Measurements from ENCODE around the gene KCNIP3.

Gene KCNIP3

DNA sequence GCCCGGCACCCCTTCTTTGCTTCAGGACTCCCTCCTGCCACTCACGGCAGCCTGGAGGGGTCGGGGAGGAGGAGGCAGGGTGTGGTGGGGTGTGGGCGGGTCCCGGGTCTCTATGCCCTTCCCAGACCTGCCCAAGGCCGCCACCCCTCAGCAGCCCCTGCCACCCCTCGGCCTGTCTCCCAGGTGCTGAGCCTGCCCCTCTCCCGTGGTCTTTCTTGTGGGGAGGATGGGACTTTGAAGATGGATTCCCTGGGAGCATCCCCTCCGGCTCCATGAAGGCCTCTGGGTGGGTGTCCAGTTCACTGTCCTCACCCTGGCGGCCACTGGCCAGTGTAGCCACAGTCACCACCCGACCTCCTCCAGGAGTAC is 23.2 kb downstream of the KCNIP3 start:
- no peak for DNase-seq
- in situ Hi-C loops (cut with HindIII; ENCODE audit: low pct_ligation_motif_present, low pct_unique_long_range_greater_than_20kb, low sequenced_read_pairs) = no loop called here

DNA sequence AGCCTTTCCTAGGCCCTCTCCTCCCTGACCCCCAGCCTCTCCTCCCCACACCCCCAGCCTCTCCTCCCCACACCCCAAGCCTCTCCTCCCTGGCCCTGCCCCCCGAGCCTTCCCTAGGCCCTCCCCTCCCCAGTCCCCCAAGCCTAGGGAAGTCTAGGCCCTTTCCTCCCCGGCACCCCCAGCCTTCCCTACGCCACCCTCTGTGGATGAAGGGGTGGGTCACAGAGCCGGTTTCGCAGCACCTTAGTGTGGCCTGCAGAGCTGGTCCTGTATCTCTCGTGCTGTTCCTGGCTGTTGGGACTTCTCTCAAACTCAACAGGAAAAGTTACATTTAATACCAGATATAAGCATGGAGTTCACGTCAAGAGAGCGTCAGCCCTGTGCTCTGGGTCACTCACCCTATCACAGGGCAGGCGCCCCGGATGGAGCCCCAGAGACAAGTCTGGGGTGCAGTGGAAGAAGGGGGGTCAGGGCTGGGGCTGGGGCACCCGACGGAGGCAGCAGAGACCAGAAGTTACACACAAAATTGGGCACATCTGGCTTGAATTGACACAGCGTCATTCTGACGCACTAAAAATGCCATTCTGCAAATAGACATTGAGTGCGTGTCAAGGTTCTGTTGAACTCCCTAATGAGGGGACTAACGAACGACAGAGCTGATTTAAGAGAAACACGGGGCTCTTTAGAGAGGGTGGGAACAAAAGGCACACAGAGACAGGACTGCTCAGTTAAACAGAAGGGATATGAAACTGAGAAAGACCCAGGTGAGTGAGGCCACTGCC is 24.0 kb downstream of the KCNIP3 start:
- DNase-seq = no peak
- in situ Hi-C loops (cut with HindIII; ENCODE audit: low pct_ligation_motif_present, low pct_unique_long_range_greater_than_20kb, low sequenced_read_pairs) = no loop called here

DNA sequence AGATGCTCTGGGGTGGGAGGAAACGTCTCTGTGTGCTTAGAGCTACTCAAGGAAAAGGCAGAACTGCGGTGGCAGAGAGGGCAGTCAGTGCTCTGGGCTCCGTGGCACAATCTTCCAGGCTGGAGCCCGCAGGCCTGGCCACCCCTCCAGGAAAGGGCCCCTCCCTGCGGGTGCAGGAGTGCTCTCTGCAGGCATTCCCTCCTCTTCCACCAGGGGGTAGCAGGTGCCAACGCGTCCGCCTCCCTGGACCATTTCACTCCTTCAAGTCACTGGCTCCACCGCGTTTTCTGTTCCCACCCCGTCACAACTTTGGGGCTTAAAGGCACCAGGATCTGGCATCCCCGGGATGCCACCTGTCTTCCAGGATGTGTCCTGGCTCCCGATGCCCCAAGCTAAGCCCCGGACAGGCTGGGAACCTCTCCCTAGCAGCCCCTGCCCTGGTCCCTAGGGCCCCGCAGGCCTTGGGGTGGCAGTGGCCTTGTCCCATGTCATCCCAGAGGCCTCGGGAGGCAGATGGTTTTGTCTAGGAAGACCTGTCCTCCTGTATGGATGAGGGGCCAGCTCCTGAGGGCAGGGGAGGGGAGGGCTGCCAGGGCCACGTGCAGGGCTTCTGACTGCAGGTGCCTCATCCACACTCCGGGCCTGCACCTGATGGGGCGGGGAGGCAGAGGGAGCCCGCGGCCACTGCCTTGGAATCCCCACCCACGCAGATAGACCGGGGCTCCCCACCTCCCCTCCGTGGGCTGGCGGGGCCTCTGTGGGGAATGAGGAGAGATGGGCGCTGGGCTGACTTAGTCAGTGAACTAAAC is 26.4 kb downstream of the KCNIP3 start:
- peak; percentile 63 for DNase-seq
- in situ Hi-C loops (cut with HindIII; ENCODE audit: low pct_ligation_motif_present, low pct_unique_long_range_greater_than_20kb, low sequenced_read_pairs) = no loop called here

DNA sequence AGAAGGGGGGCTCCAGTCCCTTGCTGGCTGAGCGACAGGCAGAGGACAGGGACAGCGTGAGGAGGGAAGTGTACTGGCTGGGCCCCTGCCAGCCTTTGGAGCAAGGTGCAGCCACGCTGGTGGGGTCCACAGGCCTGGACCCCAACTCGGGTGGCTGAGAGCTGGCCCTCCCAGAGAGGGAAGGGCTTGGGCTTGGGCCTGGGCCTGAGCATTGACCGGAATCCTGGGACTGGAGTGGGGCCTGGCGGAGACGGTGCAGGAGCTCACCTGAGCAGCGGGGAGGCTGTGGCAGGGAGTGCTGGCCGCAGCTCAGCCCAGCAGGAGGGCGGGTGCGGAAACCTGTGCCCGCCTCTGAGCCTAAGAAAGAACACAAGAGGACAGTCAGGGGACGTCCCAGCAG is 27.9 kb downstream of the KCNIP3 start:
- in situ Hi-C loops (cut with HindIII; ENCODE audit: low pct_ligation_motif_present, low pct_unique_long_range_greater_than_20kb, low sequenced_read_pairs) = no loop called here
- no peak for DNase-seq

DNA sequence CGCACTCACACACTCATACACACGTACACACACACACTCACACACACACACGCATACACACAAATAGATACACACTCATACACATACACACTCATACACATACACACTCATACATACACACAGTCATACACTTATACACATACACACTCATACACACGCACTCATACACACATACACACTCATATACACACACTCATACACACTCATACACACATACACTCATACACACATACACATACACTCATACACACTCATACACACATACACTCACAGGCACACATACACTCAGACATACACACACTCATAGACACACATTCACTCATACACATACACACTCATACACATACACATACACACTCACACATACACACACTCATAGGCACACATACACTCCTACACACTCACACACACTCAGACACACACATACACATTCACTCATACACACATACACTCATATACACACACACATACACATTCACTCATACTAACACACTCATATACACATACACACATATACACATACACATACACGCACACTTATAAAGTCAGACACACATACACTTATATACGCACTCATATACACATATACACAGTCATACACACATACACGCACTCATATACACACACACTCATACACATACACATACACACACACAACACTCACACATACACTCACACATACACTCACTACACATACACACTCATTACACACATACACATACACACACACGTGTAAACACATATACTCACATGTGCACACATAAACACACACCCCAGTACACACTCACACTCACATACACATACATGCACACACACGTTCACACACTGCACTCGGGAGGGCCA is 28.7 kb downstream of the KCNIP3 start:
- no peak for DNase-seq
- in situ Hi-C loops (cut with HindIII; ENCODE audit: low pct_ligation_motif_present, low pct_unique_long_range_greater_than_20kb, low sequenced_read_pairs) = no loop called here

DNA sequence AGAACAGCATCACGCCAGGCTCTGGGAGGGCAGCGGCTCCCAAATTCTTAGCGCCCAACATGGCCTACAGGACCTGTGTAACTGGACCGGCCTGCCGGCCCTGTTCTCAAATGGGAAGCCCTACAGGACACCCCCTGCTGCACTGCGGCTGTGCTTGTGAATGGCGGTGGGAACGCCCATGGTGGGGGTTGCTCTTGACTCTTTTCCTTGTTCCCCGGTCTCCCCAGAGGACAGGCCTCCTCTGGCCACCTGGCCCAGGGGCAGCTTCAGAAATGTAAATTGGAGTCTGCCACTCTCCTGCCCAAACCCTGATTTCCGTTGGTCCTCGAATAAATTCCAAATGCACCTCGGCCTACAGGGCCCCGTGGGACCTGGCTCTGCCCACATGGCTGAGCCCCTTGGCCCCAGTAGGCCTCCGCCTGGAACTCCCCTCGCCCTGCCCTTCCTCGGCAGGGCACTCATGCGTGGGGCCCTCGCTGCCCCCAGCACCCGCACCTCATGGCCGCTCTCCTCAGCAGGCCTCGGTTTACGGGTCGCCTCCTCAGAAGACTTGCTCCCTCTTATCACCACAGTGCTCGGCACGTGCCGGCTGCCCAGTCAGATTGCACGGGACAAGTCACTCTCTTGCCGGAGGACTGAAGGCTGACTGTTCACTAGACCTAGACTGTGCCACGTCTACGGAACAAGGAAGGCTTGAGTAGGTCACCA is 29.4 kb downstream of the KCNIP3 start:
- no peak for DNase-seq
- in situ Hi-C loops (cut with HindIII; ENCODE audit: low pct_ligation_motif_present, low pct_unique_long_range_greater_than_20kb, low sequenced_read_pairs) = no loop called here

DNA sequence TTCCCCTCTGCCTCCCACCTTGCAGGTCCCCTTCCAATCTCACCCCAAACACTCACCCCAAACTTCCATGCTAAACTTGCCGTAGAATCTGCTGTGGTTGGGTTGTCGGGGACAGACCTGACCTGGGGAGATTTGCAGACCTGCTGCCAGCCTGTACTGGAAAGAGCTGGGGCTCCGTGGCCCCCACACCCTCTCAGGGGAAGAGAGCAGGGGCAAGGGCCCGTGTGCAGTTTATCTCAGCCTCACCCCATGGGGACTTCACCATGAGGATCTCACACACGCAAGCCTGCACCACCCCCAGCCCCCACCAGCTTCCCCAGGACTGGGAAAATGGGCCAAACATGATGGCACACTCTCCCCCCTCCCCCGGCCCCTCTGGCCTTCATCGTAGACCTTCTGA is 30.7 kb downstream of the KCNIP3 start:
- no peak for DNase-seq
- in situ Hi-C loops (cut with HindIII; ENCODE audit: low pct_ligation_motif_present, low pct_unique_long_range_greater_than_20kb, low sequenced_read_pairs) = no loop called here

DNA sequence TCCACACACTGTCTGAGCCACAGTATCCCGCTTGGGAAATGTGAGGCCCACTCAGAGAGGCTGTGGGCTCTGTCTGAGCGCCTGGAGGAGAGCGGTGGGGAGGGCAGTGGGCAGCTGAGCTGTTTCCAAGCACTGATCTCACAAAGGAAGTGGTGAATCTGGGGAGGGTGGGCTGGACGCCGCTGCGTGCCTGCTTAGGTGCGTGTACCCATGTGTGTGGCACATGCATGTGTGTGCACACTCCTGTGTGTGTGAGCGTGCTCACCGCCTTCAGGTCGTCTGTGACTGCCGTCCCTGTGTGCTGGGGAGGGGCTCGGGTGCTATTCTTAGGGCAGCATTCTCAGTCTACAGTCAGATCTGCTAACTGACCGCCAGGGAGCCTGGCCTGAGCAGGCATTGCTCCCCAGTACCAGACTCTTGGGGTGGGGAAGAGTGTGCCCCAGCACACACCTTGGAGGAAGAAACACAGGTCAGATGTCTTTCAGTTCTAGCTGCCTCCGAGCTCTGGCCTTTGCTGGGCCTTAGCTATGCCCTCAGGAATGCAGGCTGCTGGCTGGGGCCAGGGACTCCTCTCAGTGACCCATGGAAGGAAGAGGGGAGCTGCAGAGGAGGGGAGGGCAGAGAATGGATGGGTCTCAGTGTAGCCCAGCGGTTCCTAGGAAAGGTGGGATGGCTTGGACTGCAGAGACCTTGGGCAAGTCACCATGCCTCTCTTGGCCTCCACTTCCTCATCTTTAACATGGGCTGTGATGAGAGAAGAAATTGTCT is 31.4 kb downstream of the KCNIP3 start:
- in situ Hi-C loops (cut with HindIII; ENCODE audit: low pct_ligation_motif_present, low pct_unique_long_range_greater_than_20kb, low sequenced_read_pairs) = no loop called here
- DNase-seq = peak; percentile 45

DNA sequence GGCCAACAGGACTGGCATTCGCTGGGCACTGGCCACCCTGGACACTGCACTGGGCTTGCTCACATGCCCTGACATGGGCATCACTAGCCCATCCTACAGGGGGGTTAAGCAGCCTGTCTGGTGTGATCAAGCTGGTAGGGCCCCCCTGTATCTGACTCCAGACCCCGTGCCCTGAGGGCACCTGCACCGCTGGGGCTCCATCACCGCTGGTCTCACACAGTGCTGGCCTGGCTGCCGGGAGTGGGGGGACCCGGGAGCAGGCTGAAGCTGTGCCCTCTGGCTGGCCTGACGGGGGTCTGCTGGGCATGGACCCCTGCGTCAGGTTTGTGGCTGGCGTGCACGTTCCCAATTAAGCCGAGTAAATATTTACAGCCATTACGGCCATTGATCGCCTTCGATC is 32.3 kb downstream of the KCNIP3 start:
- DNase-seq = no peak
- in situ Hi-C loops (cut with HindIII; ENCODE audit: low pct_ligation_motif_present, low pct_unique_long_range_greater_than_20kb, low sequenced_read_pairs) = no loop called here

DNA sequence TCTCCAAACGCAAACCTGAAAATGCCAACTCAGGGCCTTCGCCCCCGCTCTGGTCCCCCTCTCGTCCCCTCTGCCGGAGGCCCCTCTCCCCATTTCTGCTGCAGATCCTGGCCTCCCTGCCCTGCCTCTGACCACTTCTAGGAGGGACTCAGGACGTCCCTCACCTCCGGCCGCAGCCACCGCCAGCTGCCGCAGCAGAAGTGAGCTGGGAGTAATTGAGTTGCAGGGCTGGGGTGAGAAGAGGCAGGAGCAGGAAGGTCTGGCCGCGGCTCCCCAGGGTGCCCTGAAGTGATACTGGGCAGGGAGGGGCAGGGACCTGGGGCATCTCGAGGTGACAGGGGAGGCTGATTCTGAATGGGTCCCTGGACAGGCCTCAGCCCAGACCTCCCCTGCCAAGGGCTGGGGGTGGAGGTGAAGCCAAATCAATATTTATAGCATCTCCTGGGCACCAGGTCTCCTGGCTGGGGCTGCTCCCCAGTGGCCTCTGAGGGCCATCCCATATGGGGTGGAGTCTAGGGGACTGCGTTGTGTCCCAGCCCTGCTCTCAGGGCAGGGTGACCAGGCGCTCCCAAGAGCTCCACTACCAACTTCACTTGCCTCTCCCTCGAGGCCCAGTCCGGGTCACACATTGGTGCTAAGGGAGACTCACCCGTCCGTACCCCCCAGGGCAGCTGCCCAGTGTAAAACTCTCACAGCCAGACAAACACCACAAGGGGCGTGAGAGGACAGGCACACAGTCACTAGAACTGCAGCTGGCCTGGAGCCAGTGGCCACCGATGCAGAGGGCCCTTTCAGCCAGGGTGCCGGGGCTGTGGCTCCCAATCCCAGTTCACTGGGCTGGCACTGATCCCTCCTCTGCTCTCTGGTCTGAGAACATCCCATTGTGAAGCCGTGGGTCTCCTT is 33.0 kb downstream of the KCNIP3 start:
- in situ Hi-C loops (cut with HindIII; ENCODE audit: low pct_ligation_motif_present, low pct_unique_long_range_greater_than_20kb, low sequenced_read_pairs) = no loop called here
- peak; percentile 61 for DNase-seq

DNA sequence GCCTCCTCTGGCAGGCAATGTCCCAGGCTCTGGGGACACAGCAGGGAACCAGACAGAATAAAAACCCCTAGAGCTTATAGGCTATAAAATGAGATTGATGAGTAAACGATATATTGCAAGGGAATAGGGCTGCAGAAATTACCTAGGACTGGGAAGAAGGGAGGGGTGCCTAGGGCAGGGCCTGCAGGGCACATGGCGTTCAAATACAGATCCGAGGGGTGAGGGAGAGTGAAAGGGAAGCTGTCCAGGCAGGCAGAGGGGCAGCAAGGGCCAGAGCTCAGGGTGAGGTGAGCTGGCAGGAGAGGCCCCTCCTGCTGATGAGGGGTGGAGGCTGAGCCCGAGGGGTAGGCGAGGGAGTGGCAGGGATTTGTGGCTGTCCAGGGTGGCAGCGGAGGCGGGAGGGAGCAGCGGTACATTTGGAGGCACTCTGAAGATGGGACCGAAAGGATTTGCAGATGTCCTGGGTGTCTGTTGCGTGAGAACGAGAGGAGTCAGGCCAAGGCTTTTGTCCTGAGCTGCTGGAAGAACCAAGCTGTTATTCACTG is 33.7 kb downstream of the KCNIP3 start:
- no peak for DNase-seq
- in situ Hi-C loops (cut with HindIII; ENCODE audit: low pct_ligation_motif_present, low pct_unique_long_range_greater_than_20kb, low sequenced_read_pairs) = no loop called here

DNA sequence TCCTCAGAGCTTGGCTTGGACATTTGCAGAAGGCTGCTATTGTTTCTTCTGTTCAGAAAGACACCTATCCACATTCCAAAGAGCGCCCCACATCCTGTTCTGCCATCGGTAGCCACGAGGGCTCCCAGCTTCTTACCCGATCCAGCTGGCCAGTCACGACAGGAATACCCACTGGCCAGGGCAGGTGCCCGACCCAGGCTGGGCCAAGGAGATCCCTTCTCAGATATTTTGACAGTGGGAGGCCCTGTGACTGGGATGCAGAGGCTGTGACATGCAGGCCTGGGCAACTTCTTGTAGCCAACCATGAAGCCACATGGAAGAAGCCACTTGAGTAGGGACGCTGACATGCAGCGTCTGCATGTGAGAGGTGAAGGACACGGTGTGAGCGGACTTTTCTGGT is 34.5 kb downstream of the KCNIP3 start:
- in situ Hi-C loops (cut with HindIII; ENCODE audit: low pct_ligation_motif_present, low pct_unique_long_range_greater_than_20kb, low sequenced_read_pairs) = no loop called here
- DNase-seq = no peak

DNA sequence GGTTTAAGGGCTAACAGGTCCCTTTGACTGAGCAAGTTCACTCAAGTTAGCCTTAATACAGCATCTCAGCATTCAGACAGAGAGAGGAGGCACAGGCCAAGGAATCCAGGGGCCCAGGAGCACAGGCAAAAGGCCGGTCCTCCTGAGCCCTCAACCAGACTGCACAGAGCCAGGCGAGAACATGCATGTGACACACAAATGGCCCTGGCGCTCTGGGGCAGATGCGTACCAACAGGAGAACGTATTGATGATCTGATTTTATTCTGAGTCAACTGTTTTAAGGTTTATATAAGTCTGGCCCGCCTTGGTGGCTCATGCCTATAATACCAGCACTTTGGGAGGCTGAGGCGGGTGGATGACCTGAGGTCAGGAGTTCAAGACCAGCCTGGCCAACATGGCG is 34.9 kb downstream of the KCNIP3 start:
- no peak for DNase-seq
- in situ Hi-C loops (cut with HindIII; ENCODE audit: low pct_ligation_motif_present, low pct_unique_long_range_greater_than_20kb, low sequenced_read_pairs) = no loop called here

DNA sequence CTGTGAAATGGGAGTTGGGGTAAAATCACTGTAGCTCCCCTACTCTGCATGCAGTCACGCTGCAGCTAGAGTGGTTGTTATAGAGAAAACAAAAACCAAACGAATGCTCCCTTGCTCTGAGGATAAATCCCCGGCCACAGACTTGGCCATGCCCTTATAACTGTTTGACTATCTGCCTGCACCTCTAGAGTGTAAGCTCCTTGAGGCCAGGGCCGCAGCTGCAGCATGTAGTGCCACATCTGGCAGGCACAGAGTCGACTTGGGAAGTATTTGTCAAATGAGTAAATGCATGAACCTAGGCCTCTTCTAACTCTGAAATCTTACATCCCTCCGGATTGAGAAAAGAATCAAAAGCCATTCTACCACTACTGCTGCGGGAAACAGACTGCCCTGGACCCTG is 35.9 kb downstream of the KCNIP3 start:
- no peak for DNase-seq
- in situ Hi-C loops (cut with HindIII; ENCODE audit: low pct_ligation_motif_present, low pct_unique_long_range_greater_than_20kb, low sequenced_read_pairs) = no loop called here

DNA sequence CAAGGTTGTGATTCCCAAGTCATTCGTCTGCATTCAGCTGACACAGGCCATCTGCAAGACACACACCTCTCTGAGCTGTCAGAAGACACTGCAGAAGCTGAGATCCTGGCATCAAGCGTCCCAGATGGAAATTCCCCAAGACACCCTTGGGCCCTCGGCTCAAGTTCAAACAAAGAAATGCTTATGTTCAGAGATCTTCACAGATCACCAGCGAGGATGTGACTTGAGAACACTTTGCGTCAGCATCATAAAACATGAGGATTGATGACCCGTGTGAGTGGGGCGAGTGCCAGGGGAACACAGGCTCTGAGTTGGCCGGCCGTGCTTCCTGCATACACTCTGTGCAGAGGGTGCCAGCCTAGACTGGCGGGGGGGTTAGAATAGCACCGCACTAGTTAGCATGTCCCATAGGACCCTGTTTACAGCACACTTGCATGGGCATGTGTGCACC is 36.8 kb downstream of the KCNIP3 start:
- peak; percentile 99 for DNase-seq
- in situ Hi-C loops (cut with HindIII; ENCODE audit: low pct_ligation_motif_present, low pct_unique_long_range_greater_than_20kb, low sequenced_read_pairs) = no loop called here

DNA sequence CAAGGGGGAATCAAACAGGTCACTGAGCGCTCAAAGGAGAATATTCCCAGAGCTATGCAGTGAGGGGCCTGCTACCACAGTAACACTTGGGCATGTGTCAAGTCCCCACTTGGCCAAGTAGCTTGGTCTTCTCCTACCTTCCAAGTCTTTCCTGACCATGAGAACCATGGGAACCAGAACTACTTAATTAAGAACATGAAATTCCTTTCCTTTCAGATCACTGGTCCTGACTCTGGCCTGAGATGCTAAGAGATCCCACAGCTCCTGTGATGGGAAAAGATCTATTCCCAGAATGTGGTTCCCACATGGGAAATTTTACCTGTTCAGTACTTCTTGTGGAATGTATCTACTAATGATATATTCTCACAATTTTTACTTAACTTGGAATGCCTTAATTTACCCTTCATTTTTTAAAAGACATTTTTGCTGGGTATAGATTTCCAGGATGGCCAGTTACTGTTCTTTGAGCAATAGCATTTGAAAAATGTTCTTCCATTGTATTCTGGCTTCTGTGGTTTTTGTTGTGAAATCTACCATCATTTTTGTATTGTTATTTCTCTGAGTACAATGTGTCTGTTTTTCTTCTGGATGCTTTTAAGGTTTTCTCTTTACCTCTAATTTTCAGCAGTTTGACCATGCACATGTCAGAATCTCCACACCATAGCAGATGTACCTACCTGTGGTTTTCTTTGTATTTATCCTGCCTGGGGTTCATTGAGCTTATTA is 37.9 kb downstream of the KCNIP3 start:
- no peak for DNase-seq
- in situ Hi-C loops (cut with HindIII; ENCODE audit: low pct_ligation_motif_present, low pct_unique_long_range_greater_than_20kb, low sequenced_read_pairs) = no loop called here
